ENCODE data around the gene STX12.
"Not testable (repeated sequence)": the region's sequence is repeated elsewhere in the genome, so short reads cannot be mapped to it uniquely, and the experiment has no call there.

The STX12 gene

GRCh38 chr1:27871076-27871475 is 98.1 kb downstream of the STX12 start:
- not testable (repeated sequence) for DNase-seq

- DNase-seq: peak; percentile 62
Measured at GRCh38 chr1:27872059-27872801, 99.2 kb downstream of the STX12 start, which contains the start of gene THEMIS2. TSS of gene THEMIS2 (plus strand) at chr1:27872544. CDS start at chr1:27872572, 28 bp downstream.

- peak; percentile 55 for DNase-seq
Measured at GRCh38 chr1:27872802-27873551, 100.0 kb downstream of the STX12 start.

GRCh38 chr1:27873671-27874384 is 100.8 kb downstream of the STX12 start:
- no peak for DNase-seq
